Stimulated activated CD8-positive, alpha-beta memory T cell treated with anti-CD3 and anti-CD28 coated beads, Interleukin-7, amount 100 ng/mL, for 24 hours (primary cell): ENCODE data around the gene LUC7L.
"Not testable (repeated sequence)": the region's sequence is repeated elsewhere in the genome, so short reads cannot be mapped to it uniquely, and the experiment has no call there.

Experiments used
- DNase-seq: peaks from one replicate; pipeline ENCODE4 v3.0.0-alpha.2; 2020; ENCODE audit warnings: low read depth

LUC7L gene

DNA sequence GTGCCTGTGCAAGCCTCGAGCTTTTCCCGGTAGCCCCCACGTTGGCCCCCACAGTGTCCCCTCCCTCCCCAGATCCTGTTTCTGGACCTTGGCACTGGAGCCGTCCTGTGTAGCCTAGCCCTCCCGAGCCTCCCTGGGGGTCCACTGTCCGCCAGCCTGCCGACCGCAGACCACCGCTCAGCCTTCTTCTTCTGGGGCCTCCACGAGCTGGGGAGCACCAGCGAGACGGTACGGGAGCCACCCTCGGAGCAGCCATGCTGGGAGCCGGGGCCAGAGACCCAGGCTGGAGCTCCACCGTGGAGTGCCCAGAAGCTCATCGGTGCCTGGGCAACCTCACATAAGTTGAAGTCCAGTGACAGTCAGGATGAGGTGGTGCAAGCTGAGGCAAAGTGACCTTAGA lies 34.7 kb upstream of the LUC7L start:
- DNase-seq, result no peak

DNA sequence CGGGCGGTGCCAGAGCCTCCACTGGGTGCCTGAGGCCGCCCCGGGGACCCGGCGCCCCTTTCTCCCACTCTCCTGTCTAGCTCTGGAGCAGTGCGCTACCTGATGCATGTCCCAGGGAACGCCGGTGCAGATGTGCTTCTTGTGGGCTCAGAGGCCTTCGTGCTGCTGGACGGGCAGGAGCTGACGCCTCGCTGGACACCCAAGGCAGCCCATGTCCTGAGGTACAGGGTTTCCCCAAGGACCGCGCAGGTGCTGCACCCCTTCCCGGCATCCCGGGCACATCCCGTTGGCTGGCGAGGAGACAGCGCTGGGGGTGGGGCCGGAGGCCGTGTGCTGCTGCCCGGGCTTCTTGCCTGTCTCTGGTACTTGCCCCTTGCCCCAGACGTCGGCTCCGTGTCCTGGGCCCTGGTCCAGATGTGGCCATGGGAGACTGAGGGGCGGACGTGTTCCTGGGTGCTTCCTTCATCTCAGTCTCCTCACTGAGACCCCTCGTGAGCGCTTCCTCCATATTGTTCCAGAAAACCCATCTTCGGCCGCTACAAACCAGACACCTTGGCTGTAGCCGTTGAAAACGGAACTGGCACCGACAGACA lies 34.0 kb upstream of the LUC7L start:
- DNase-seq, result no peak

DNA sequence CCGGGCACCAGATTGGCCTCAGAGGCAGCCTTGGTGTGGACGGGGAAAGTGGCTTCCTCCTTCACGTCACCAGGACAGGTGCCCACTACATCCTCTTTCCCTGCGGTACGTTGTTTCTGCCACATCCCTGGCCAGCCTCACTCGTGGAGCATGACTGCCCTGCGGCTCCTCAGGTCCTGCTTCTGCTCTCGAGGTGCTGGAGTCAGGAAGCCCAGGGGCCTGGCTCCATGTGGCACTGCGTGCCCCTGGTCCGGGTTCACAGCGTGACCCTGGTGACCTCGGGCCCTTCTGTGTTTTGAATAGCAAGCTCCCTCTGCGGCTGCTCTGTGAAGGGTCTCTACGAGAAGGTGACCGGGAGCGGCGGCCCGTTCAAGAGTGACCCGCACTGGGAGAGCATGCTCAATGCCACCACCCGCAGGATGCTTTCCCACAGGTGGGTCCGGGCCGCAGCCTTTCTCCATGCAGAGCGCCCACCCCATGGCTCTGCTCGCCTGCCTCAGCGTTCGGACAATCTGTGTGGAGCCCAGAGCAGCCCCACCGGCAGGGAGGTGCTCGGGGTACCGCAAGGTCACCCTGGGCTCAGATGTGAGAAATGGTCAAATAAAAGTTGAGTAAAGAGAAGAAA lies 33.0 kb upstream of the LUC7L start:
- DNase-seq, result no peak

DNA sequence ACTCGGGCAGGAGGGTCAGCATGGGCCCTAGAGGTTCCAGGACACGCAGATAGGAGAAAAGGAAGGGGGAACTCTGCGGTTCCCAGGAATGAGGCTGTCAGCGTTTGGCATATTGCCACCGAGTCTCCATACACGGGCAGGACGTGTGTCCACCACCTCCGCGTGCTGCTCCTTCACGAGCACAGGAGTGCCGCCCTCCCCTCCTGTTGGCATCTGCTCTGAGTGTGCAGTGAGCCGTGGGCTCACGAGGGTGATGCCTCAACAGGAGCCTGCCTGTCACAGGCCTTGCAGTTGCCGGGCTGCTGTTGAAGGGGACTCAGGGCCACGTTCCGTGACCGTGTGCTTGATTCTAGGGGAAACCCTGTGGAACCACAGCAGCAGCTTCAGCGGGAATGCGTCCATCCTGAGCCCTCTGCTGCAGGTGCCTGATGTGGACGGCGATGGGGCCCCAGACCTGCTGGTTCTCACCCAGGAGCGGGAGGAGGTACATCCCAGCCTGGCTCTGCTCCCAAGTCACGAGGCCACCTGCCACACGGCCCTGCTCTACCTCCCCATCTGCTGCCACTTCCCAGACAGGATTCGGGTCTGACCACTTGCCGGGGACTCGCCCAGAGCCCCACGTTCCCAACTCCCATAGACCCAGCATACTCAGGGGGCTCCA lies 31.9 kb upstream of the LUC7L start:
- DNase-seq, result no peak

DNA sequence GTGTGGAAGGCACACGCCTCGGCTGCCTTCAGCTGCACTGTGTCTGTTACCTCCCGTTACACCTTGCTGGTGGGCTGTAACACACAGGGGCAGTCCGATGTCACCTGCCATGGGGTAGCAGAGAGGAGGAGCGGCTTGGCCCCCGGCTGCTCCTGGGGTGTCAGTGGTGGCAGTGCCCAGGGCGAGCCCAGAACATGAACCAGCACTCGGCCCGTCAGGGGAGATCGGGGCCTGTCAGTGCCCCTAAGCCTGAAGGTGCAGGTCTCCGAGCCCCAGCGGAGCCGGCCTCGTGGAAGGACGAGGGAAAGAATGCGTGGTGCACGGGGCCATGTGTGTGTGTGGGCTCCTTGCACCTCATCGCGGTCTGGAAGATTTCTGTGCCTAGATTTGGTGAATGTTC lies 31.1 kb upstream of the LUC7L start:
- no peak for DNase-seq

DNA sequence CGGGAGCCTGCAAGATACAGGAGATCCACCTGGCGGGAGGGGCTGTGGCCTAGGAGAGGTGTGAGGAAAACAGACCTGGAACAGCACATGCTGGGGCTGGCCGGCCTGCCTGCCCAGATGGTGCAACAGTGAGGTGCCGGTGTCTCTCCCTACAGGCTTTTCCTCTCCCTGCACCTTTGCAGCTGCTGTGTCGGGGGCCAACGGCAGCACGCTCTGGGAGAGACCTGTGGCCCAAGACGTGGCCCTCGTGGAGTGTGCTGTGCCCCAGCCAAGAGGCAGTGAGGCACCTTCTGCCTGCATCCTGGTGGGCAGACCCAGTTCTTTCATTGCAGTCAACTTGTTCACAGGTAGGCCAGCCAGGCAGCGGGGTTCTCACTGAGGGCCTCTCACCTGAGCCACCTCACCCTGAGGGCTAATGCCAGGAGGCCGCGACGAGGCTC lies 30.6 kb upstream of the LUC7L start:
- no peak for DNase-seq

DNA sequence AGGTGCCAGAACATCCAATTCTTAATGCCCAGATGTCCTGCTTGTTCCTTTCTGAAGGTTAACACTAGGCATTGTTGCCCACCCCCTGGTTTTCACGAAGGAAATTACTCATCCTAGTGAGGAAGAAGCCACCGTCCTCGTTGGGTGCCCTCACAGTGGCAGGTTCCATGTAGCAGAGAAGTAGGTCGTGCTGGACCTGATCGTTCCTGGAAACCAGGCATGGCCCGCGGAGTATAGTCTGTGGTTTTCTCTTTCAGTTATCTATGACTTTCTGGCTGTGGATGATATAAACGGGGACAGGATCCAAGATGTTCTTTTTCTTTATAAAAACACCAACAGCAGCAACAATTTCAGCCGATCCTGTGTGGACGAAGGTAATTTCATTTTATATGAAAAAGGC lies 30.0 kb upstream of the LUC7L start:
- no peak for DNase-seq

DNA sequence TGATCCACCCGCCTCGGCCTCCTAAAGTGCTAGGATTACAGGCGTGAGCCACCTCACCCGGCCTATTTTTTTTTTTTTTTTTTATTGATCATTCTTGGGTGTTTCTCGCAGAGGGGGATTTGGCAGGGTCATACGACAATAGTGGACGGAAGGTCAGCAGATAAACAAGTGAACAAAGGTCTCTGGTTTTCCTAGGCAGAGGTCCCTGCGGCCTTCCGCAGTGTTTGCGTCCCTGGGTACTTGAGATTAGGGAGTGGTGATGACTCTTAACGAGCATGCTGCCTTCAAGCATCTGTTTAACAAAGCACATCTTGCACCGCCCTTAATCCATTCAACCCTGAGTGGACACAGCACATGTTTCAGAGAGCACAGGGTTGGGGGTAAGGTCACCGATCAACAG lies 28.8 kb upstream of the LUC7L start:
- DNase-seq, result not testable (repeated sequence)

DNA sequence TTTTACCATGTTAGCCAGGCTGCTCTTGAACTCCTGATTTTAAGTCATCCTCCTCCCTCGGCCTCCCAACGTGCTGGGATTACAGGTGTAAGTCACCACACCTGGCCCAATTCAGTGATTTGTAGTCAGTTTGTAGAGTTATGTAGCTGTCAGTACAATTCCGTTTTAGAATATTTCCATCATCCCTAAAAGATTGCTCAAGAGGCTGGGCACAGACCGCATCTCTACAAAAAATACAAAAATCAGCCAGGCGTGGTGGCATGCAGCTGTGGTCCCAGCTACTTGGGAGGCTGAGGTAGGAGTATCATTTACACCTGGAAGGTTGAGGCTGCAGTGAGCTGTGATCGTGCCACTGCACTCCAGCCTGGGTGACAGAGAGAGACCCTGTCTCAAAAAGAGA lies 25.9 kb upstream of the LUC7L start:
- DNase-seq, result no peak

DNA sequence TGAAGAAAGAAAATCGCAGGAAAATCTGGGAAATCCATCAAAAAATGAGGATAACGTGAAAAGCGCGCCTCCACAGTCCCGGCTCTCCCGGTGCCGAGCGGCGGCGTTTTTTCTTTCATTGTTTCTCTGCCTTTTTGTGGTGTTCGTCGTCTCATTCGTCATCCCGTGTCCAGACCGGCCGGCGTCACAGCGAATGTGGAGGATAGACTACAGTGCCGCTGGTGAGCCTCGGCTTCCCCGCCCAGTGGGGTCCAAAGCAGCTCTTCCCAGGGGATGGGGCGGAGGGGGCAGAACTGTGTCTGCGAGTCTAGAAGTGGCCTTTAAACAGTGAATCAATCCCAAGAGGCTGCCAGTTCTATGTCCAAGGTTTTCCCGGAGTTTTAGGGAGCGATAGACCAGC lies 25.2 kb upstream of the LUC7L start:
- DNase-seq, result no peak

DNA sequence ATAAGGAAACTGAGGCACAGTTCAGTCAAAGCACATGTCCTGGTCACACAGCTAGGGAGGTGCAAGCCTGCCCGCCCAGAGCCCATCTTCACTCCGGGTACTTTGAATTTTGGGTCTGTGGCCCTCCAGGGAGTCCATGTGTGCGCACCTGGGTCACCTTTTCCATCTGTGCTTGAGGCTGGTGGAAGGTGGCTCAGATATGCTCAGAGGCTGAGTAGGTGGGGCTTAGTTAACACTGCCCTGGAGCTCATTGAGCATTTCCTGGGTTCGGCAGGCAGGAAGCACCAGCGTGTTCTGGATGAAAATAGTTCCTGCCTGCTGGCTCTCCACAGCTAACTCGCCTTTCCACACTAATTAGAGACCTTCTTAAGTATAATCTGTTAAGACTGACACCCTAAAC lies 24.6 kb upstream of the LUC7L start:
- no peak for DNase-seq

DNA sequence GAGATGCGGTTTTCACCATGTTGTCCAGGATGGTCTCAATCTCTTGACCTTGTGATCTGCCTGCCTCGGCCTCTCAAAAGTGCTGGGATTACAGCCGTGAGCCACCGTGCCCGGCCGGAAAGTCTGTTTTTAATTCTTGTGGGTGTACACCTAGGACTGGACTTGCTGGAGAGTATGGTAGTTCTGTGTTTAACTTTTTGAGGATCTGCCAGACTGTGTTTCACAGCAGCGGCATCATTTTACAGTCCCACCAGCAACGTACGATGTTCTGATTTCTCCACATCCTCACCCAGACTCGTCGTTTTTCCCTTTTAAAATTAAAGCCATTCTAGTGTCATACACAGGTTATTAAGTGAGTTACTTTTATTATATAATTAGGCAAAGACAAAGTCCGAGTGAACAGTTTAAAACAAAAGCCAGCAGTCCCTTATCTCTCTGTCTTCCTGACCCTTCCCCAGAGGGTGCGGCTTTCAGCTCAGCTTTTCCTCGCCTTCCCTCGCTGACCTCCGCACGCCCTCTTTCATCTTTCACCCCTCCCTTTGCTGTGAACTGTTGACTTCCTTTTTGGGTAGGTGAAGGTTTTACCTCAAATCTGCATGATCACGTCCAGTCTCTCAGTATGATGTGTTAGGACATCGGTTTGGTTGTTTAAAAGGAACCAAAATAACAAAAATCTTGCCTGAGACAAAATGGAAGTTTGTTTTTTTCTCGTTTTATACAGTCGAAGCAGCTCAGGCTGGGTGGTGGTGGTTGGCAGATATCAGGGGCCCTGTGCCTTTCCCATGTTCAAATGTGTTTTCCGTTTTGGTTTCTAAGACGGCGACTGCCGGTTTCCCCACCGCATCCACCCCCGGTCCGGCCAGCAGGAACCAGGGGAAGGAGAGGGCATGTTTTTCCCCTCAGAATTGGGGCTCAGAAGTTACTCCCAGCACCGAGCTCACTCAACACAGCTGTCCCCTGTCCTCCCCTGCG lies 23.4 kb upstream of the LUC7L start:
- DNase-seq, result no peak

DNA sequence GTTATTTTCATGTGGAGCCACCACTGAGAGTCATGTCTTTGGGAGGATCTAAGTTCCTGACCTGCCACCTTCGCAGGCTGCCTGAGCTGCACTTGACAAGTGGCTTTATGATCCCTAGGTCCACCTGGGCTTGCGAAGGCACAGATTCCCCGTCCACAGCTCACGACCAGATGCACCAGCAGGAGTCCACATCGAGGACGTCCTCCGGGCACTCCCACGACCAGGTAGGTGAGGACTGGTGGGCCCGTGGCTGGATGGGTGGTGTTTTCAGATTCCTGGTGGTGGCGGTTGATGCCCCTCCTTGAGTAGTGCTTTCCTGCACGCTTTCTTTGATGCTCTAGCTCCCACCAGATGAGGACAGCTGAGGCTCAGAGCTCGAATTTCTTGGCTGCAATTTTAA lies 20.2 kb upstream of the LUC7L start:
- no peak for DNase-seq

DNA sequence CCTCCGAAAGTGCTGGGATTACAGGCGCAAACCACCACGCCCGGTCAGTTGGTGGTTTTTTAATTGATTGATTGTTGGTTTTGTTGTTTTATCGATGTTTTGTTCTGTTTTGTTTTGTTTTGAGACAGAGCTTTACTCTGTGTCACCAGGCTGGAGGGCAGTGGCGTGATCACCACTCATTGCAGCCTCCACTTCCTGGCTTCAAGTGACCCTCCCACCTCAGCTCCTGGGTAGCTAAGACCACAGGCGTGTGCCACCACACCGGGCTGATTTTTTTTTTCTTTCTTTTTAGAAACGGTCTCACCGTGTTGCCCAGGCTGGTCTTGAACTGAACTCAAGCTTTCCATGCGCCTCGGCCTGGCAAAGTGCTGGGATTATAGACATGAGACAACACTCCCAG lies 17.8 kb upstream of the LUC7L start:
- DNase-seq, result no peak

DNA sequence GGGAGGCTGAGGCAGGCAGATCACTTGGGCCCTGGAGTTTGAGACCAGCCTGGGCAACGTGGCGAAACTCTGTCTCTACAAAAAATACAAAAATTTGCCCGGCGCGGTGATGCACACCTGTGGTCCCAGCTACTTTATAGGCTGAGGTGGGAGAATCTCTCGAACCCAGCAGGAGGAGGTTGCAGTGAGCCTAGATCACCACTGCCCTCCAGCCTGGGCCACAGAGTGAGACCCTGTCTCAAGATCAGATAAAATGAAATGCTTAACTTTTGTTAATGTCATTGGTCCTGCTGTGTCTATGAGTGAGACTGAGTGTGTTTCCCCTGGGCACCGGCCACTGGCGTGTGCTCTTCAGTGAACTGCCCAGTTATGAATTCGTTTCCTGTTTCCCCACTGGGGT lies 15.9 kb upstream of the LUC7L start:
- DNase-seq, result no peak

DNA sequence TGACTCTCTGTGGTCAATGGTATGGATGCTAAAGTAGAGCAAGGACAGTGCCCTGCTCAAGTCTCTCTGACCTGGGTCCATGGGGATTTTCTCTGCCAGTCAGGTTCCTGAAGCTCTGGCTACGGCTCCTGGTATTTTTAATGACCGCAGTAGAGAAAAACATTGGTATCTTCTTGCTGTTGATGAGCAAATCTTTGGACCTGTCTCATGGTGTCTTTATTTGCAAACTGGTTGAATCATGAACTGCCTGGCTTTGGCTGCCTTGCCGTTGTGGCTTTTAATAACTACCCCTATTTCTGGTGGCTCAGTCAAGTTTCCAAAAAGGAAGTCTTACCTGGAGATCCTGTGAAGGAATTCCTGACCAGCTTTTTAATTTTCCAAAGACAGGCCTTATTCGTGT lies 14.1 kb upstream of the LUC7L start:
- DNase-seq, result no peak

DNA sequence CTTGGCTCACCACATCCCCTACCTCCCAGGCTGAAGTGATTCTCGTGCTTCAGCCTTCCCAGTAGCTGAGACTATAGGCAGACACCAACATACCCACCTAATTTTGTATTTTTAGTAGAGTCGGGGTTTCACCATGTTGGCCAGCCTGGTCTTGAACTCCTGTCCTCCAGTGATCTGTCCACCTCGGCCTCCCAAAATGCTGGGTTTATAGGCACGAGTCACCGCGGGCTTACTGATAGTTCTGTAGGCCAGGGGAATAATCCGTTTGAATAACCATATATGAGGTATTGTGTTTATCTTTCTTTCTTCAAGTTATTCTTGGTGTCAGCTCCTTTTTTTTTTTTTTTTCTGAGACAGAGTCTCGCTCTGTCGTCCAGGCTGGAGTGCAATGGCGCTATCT lies 13.0 kb upstream of the LUC7L start:
- DNase-seq, result no peak

DNA sequence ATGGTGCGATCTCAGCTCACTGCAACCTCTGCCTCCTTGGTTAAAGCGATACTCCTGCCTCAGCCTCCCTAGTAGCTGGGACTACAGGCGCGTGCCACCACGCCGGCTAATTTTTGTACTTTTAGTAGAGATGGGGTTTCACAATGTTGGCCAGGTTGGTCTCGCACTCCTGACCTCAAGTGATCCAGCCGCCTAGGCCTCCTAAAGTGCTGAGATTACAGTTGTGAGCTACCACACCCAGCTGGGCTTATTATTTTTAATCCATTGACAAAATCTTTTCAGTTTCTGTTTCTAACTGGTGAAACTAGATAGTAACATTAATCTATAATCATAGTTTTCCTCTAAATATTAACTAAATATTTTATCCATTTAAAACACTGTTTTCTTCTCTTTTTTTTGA lies 11.3 kb upstream of the LUC7L start:
- DNase-seq, result no peak

DNA sequence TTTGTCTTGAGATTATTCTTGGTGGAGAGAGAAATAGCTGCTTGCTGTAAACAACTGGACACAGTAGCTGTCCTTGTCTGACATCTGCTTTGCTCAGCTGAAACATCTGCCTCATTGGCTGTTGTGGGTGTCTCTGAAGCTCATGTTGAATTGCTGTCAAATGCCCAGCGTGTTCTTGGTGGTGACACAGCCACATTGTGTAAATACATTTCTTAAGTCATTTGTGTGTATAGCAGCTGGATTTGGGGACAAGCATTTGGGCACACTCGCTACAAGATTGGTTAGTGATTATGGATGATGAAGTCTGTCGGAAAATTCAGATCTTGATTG lies 10.7 kb upstream of the LUC7L start:
- no peak for DNase-seq

DNA sequence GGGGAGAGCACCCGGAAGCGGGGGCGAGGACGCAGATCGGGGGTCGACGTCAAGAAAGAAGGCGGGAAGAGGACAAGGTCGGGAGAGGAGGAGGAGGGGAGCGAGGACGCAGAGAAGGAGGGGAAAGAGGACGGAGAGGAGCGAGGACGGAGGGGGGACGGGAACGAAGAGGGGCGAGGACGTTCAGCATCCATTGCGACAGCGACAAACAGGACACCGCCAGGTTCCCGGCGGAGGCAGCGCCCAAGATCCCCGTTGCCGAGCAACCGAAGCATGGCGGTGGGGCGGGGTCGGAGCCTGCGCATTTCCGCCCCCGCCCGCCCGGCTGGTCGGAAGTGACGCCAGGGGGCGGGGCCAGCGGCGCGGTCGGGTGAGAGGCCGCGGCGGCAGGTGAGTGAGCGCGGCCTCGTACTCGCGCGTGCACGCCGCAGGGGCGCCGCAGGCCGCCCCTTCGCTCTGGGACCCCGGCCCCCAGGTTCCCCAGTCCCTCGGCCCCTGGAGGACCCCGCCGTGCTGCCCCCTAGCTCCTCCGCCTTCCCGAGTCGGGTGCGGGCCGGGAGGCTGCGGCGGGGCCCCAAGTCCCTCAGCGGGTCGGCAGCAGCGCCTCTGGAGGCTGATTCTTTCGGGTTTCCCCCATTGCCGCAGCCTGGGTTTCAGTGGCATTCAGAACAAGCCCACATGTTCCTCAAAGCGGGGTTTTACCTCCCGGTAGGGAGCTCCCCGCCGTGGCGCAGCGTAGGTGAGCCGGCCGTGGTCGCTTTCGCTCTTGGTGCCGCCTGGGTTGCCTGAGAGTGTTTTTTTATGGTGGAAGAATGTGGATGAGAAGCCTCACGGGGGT lies 5.4 kb upstream of the LUC7L start, which contains the start of gene FAM234A:
Gene FAM234A, plus strand, starts transcription at position 354 of the 838 bp plus-strand sequence. CDS start 19,593 bp downstream, outside the sequence.
- peak; percentile 89 for DNase-seq

DNA sequence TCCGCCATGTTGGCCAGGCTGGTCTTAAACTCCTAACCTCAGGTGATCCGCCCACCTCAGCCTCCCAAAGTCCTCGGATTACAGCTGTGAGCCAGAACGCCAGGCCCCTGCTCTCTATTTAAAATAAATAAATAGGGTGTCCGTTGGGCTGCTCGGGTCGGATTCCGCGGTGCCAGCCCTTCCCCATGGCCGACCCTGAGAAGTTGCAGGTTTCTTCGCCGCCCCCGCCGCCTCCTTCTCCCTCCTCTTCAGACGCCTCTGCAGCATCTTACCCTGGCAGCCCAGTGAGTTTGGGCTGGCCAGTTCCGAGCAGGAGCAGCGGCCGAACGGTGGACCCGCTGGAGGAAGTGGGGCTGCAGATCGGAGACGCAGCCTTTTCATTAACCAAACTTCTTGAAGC lies 1.7 kb upstream of the LUC7L start:
- DNase-seq, result no peak

DNA sequence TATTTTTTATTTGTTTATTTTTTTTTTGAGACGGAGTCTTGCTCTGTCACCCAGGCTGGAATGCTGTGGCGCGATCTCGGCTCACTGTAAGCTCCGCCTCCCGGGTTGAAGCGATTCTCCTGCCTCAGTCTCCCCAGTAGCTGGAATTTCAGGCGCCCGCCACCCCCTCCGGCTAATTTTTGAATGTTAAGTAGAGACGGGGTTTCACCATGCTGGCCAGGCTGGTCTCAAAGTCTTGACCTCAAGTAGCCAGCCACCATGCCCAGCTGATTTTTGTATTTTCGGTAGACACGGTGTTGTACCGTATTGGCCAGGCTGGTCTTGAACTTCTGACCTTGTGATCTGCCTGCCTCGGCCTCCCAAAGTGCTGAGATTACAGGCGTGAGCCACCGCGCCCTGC lies 1.1 kb upstream of the LUC7L start:
- DNase-seq, result not testable (repeated sequence)
